ENCODE measurements around the gene PTPN21.

PTPN21 gene

GRCh38 chr14:88568196-88568595, 13.4 kb upstream of the PTPN21 start:
- DNase-seq (ENCODE audit: low read depth): no peak
- H3K4me3 ChIP-seq (ENCODE audit: low read depth, low read length): no peak overlapping the region
- no peak for TF ChIP-seq CTCF (conservative IDR thresholded peaks at IDR 0.05; ENCODE audit: low read depth, low read length)

GRCh38 chr14:88565427-88565826, 10.6 kb upstream of the PTPN21 start:
- no peak for DNase-seq (ENCODE audit: low read depth)
- TF ChIP-seq CTCF (conservative IDR thresholded peaks at IDR 0.05; ENCODE audit: low read depth, low read length): no peak
- no peak overlapping the region for H3K4me3 ChIP-seq (ENCODE audit: low read depth, low read length)

GRCh38 chr14:88563845-88564244, 9.0 kb upstream of the PTPN21 start:
- TF ChIP-seq CTCF (conservative IDR thresholded peaks at IDR 0.05; ENCODE audit: low read depth, low read length): no peak
- DNase-seq (ENCODE audit: low read depth): no peak

GRCh38 chr14:88562831-88563686, 8.3 kb upstream of the PTPN21 start, which contains the start of gene ZC3H14:
ZC3H14 (plus strand) TSS chr14:88563037; CDS start chr14:88563134, 97 bp downstream.
- no peak for TF ChIP-seq CTCF (conservative IDR thresholded peaks at IDR 0.05; ENCODE audit: low read depth, low read length)
- peak; percentile 88 for DNase-seq (ENCODE audit: low read depth)

More at GRCh38 chr14:88563845-88564244, 9.0 kb upstream of the PTPN21 start:
- peak overlapping the region; percentile 98 for H3K4me3 ChIP-seq (ENCODE audit: low read depth, low read length)

GRCh38 chr14:88562532-88562830, 7.7 kb upstream of the PTPN21 start:
- DNase-seq (ENCODE audit: low read depth): no peak
- peak overlapping the region; percentile 98 for H3K4me3 ChIP-seq (ENCODE audit: low read depth, low read length)
- no peak for TF ChIP-seq CTCF (conservative IDR thresholded peaks at IDR 0.05; ENCODE audit: low read depth, low read length)

More at GRCh38 chr14:88562831-88563686, 8.3 kb upstream of the PTPN21 start, which contains the start of gene ZC3H14:
- peak within 1 kb of the TSS; percentile 98 for H3K4me3 ChIP-seq (ENCODE audit: low read depth, low read length)

- TF ChIP-seq CTCF (conservative IDR thresholded peaks at IDR 0.05; ENCODE audit: low read depth, low read length): peak; percentile 64
- peak; percentile 79 for DNase-seq (ENCODE audit: low read depth)
- H3K4me3 ChIP-seq (ENCODE audit: low read depth, low read length): no peak overlapping the region
Measured at GRCh38 chr14:88559852-88560251, 5.0 kb upstream of the PTPN21 start.

- TF ChIP-seq CTCF (conservative IDR thresholded peaks at IDR 0.05; ENCODE audit: low read depth, low read length): no peak
- no peak overlapping the region for H3K4me3 ChIP-seq (ENCODE audit: low read depth, low read length)
- DNase-seq (ENCODE audit: low read depth): no peak
Measured at GRCh38 chr14:88556581-88556980, 1.8 kb upstream of the PTPN21 start.
